Esophagus mucosa (tissue), 1 donor: ENCODE results near the gene MEGF10. TPM values are rescaled to one million over a fixed set of nuclear protein-coding genes. Genes with fewer than 3 reads are reported as not detected.
"Not testable (repeated sequence)": the region's sequence is repeated elsewhere in the genome, so short reads cannot be mapped to it uniquely, and the experiment has no call there.

Experiments used
- ATAC-seq: fragments of 200-7000 bp; cut with Tn5 transposase; one replicate; pipeline ENCODE4 v1.9.1; 2020
- total RNA-seq: library from RNA; stranded (reverse); gene quantifications from one replicate; pipeline ENCODE4 v1.2.4, GENCODE V29; 2023
- donor health status: DM: yes; HTN: yes; CAD: no.

MEGF10 gene
- total RNA-seq, 1 donor from 2014 or later: 0.12 TPM

- ATAC-seq: no peak
Measured at GRCh38 chr5:127298656-127299055, 8.1 kb downstream of the MEGF10 start.

- no peak for ATAC-seq
Measured at GRCh38 chr5:127299678-127300077, 9.1 kb downstream of the MEGF10 start.

- ATAC-seq: no peak
Measured at GRCh38 chr5:127302509-127302908, 11.9 kb downstream of the MEGF10 start.

GRCh38 chr5:127303404-127303803, 12.8 kb downstream of the MEGF10 start:
- no peak for ATAC-seq

- ATAC-seq: no peak
Measured at GRCh38 chr5:127305493-127305892, 14.9 kb downstream of the MEGF10 start.

GRCh38 chr5:127306036-127306435, 15.4 kb downstream of the MEGF10 start:
- ATAC-seq: no peak

- ATAC-seq: no peak
Measured at GRCh38 chr5:127306647-127307046, 16.1 kb downstream of the MEGF10 start.

- ATAC-seq: no peak
Measured at GRCh38 chr5:127307868-127308267, 17.3 kb downstream of the MEGF10 start.

- not testable (repeated sequence) for ATAC-seq
Measured at GRCh38 chr5:127308325-127308724, 17.7 kb downstream of the MEGF10 start.

- ATAC-seq: no peak
Measured at GRCh38 chr5:127308945-127309344, 18.3 kb downstream of the MEGF10 start.

GRCh38 chr5:127311349-127311748, 20.8 kb downstream of the MEGF10 start:
- ATAC-seq: no peak

- no peak for ATAC-seq
Measured at GRCh38 chr5:127311781-127312525, 21.4 kb downstream of the MEGF10 start.

GRCh38 chr5:127313379-127313778, 22.8 kb downstream of the MEGF10 start:
- no peak for ATAC-seq

- peak; percentile 66 for ATAC-seq
Measured at GRCh38 chr5:127313847-127314473, 23.4 kb downstream of the MEGF10 start.

GRCh38 chr5:127316011-127316410, 25.4 kb downstream of the MEGF10 start:
- no peak for ATAC-seq

- not testable (repeated sequence) for ATAC-seq
Measured at GRCh38 chr5:127317385-127317784, 26.8 kb downstream of the MEGF10 start.

- no peak for ATAC-seq
Measured at GRCh38 chr5:127320032-127320965, 29.7 kb downstream of the MEGF10 start.

- no peak for ATAC-seq
Measured at GRCh38 chr5:127321465-127321864, 30.9 kb downstream of the MEGF10 start.

- ATAC-seq: no peak
Measured at GRCh38 chr5:127322403-127322802, 31.8 kb downstream of the MEGF10 start.

- ATAC-seq: no peak
Measured at GRCh38 chr5:127324756-127325155, 34.2 kb downstream of the MEGF10 start.

GRCh38 chr5:127326431-127326830, 35.8 kb downstream of the MEGF10 start:
- ATAC-seq: no peak

- no peak for ATAC-seq
Measured at GRCh38 chr5:127326976-127327755, 36.6 kb downstream of the MEGF10 start.
